Measurements from ENCODE around the gene EXOC3L4. TPM values are rescaled to one million over a fixed set of nuclear protein-coding genes. Genes with fewer than 3 reads are reported as not detected.

The EXOC3L4 gene
- polyA plus RNA-seq, 1 donor from 2014 or later, result not detected

DNA sequence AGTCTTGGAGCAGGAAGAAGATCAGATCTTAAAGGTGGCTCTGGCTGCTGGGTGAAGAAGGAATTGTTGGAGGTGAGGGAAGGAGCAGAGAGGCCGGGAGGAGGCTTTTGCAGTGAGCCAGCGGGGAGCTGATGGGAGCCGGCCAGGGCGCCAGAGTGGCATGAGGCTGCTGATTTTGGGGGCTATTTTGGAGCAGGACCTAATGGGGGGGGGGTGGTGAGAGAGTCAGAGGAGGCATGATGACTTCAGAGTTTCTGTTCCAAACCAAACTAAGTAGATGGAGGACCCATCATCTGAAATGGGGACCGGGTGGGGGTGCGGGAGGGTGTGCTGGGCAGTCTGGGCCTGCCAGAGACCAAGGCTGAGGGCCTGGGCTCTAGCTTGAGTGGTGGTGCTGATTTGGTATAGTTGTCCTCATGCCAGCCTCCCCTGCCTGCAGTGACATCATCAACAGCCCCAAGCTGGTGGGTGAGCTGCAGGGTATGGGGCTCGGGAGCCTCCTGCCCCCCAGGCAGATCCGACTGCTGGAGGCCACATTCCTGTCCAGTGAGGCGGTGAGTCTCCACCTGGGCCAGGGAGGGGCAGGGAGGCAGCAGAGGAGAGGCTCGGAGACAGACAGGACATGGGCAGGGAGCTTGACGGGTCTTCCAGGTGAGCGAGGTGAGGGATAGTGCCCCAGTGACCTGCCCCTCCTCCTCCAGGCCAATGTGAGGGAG, 34.9 kb downstream of the EXOC3L4 start:
- no peak for TF ChIP-seq SMC3 (conservative IDR thresholded peaks at IDR 0.05; ENCODE audit: poor library complexity)
- TF ChIP-seq RAD21 (conservative IDR thresholded peaks at IDR 0.05), result no peak
- TF ChIP-seq EP300 (conservative IDR thresholded peaks at IDR 0.05; ENCODE audit: poor library complexity, severe bottlenecking), result no peak
- no peak for TF ChIP-seq TAF1 (IDR thresholded peaks at IDR 0.05; ENCODE audit: low read depth)
- TF ChIP-seq MXI1 (conservative IDR thresholded peaks at IDR 0.05; ENCODE audit: poor library complexity, severe bottlenecking), result no peak
- TF ChIP-seq REST (IDR thresholded peaks at IDR 0.05; ENCODE audit: borderline replicate concordance), result no peak
- no peak for TF ChIP-seq POLR2AphosphoS5 (IDR thresholded peaks at IDR 0.05)
- no peak for TF ChIP-seq EZH2 (IDR thresholded peaks at IDR 0.05; ENCODE audit: borderline replicate concordance, insufficient read depth, low read length, poor library complexity, severe bottlenecking)
- no peak for TF ChIP-seq CTCF (IDR thresholded peaks at IDR 0.05; ENCODE audit: poor library complexity, severe bottlenecking)
- no peak overlapping the region for H3K4me2 ChIP-seq (ENCODE audit: low read length)
- no peak overlapping the region for H3K4me3 ChIP-seq (ENCODE audit: low read length)

DNA sequence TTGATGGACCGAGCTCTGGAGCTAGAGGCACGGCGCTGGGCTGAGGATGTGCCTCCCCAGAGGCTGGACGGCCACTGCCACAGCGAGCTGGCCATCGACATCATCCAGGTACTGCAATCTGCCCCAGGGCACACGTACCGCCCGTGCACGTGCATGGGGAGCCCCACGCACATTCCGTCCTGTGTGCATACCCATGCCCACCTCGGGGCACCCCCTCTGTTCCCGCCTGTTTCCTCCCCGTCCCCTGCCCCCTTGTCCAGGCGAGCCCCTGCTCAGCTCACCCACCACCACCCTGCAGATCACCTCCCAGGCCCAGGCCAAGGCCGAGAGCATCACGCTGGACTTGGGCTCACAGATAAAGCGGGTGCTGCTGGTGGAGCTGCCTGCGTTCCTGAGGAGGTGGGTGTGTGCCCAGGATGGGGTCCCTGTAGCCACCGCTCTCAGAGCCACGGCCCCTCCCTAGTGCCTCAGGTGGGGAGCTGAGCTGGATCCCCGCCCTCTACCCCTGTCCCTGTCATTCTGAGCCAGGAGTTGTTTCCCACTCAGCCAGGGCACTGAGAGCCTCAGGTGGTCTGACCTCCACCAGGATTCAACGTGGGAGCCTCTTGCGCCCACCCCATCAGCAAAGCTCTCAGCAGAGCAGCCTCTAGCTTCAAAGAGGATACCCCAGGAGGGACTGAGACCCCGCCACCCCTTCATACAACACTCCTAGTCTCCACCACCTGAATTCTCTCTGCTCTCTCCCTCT, 35.7 kb downstream of the EXOC3L4 start:
- H3K4me2 ChIP-seq (ENCODE audit: low read length), result no peak overlapping the region
- no peak overlapping the region for H2AFZ ChIP-seq (ENCODE audit: low read depth, low read length)
- H3K27me3 ChIP-seq (ENCODE audit: insufficient read depth, low read depth, low read length), result peaks cover 2% of the 10 kb centered on the region
- H3K9me3 ChIP-seq (ENCODE audit: low read length), result no peaks in the 10 kb centered on the region
- no peak for TF ChIP-seq POLR2AphosphoS5 (IDR thresholded peaks at IDR 0.05)
- TF ChIP-seq CTCF (IDR thresholded peaks at IDR 0.05; ENCODE audit: poor library complexity, severe bottlenecking), result no peak
- TF ChIP-seq TAF1 (IDR thresholded peaks at IDR 0.05; ENCODE audit: low read depth), result no peak
- TF ChIP-seq REST (IDR thresholded peaks at IDR 0.05; ENCODE audit: borderline replicate concordance), result no peak
- no peak for TF ChIP-seq EZH2 (IDR thresholded peaks at IDR 0.05; ENCODE audit: borderline replicate concordance, insufficient read depth, low read length, poor library complexity, severe bottlenecking)
- TF ChIP-seq EP300 (conservative IDR thresholded peaks at IDR 0.05; ENCODE audit: poor library complexity, severe bottlenecking), result no peak
- no peak for TF ChIP-seq RAD21 (conservative IDR thresholded peaks at IDR 0.05)
- TF ChIP-seq MXI1 (conservative IDR thresholded peaks at IDR 0.05; ENCODE audit: poor library complexity, severe bottlenecking), result no peak
- no peak for TF ChIP-seq SMC3 (conservative IDR thresholded peaks at IDR 0.05; ENCODE audit: poor library complexity)
- H3K9me2 ChIP-seq (ENCODE audit: insufficient read depth, low read length), result no peaks in the 10 kb centered on the region
- H3K9ac ChIP-seq (ENCODE audit: low read length), result no peak overlapping the region
- H4K20me1 ChIP-seq (ENCODE audit: insufficient read depth), result no peaks in the 10 kb centered on the region
- no peak overlapping the region for H3K4me3 ChIP-seq (ENCODE audit: low read length)
- H3K27ac ChIP-seq (ENCODE audit: low read length), result no peak overlapping the region
- no peaks in the 10 kb centered on the region for H3K79me2 ChIP-seq (replicated peaks; ENCODE audit: insufficient read depth, low read length)
- H3K36me3 ChIP-seq (ENCODE audit: insufficient read depth, low read length), result no peaks in the 10 kb centered on the region
- H3F3A ChIP-seq (ENCODE audit: insufficient read depth, low read length, poor library complexity, severe bottlenecking), result no peaks in the 10 kb centered on the region

More for the DNA sequence above, 34.9 kb downstream of the EXOC3L4 start:
- Histone ChIP-seq H3K79me2 (replicated peaks; ENCODE audit: insufficient read depth, low read length) (no peaks in the 10 kb centered on the region), H3K9me3 (ENCODE audit: low read length) (no peaks in the 10 kb centered on the region), H3K36me3 (ENCODE audit: insufficient read depth, low read length) (no peaks in the 10 kb centered on the region), H2AFZ (ENCODE audit: low read depth, low read length) (no peak overlapping the region), H3K27ac (ENCODE audit: low read length) (no peak overlapping the region), H3K27me3 (ENCODE audit: insufficient read depth, low read depth, low read length) (peaks cover 2% of the 10 kb centered on the region), H3F3A (ENCODE audit: insufficient read depth, low read length, poor library complexity, severe bottlenecking) (no peaks in the 10 kb centered on the region), H3K9ac (ENCODE audit: low read length) (no peak overlapping the region), H4K20me1 (ENCODE audit: insufficient read depth) (no peaks in the 10 kb centered on the region), H3K9me2 (ENCODE audit: insufficient read depth, low read length) (no peaks in the 10 kb centered on the region)

All from neural cell (in vitro differentiated cells).